ENCODE data around the gene IL11.

The IL11 gene

DNA sequence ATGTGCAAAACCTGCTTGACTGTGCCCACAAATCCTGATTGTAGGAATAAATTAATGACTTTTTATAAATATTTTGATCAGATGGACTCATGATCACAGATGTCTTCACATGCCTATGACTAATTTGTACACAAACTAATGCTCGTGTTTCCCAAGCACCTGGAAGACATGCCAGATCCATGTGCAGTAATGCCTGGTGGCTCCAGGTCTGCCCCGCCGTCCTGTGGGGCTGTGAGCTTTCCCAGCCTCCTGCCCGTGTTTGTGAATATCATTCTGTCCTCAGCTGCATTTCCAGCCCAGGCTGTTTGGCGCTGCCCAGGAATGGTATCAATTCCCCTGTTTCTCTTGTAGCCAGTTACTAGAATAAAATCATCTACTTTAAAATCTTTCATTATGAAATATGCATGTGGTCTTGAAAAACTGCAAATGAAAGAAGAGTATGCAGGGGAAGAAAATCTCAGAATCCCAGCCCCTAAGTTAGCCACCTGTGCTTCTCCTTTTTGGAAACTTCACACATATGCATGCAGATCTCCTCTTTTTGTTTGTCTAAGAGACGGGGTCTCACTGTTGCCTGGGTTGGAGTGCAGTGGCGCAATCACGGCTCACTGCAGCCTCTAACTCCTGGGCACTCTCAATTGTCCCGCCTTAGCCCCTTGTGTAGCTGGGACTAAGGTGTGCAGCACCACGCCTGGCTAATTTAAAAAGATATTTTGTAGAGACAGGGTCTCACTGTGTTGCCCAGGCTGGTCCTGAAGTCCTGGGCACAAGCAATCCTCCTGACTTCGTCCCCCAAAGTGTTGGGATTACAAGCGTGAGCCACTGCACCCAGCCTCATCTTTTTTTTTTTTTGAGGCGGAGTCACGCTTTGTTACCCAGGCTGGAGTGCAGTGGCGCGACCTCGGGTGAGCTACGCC lies 21.7 kb upstream of the IL11 start:
- DNase-seq (ENCODE audit: insufficient read length, low spot score) (no peak), FAIRE-seq (no peak)

DNA sequence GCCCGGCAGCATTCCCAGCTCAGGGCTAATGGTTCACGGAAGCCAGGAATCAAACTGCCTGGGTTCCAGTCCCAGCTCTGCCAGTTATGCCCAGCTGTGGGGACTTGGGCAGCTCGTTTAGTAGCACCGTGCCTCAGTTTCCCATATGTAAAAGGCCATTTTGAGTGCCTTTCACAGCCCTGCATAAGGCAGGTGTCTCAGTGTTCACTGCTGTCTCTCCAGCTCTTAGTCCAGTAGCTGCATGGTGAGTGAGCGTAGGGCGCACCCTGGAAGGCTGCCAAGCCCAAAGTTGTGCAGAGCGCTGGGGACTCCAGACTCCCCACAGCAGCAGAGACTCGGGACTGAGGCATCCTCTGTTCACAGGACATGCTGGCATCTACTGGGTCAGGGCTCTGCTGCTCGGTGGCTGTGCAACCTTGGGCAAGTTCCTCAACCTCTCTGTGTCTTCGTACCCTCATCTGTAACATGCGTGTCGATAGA lies 21.0 kb upstream of the IL11 start:
- no peak for DNase-seq (ENCODE audit: insufficient read length, low spot score)
- no peak for FAIRE-seq

GRCh38 chr19:55390461-55390880 lies 20.2 kb upstream of the IL11 start:
- FAIRE-seq (no peak), DNase-seq (ENCODE audit: insufficient read length, low spot score) (no peak)

DNA sequence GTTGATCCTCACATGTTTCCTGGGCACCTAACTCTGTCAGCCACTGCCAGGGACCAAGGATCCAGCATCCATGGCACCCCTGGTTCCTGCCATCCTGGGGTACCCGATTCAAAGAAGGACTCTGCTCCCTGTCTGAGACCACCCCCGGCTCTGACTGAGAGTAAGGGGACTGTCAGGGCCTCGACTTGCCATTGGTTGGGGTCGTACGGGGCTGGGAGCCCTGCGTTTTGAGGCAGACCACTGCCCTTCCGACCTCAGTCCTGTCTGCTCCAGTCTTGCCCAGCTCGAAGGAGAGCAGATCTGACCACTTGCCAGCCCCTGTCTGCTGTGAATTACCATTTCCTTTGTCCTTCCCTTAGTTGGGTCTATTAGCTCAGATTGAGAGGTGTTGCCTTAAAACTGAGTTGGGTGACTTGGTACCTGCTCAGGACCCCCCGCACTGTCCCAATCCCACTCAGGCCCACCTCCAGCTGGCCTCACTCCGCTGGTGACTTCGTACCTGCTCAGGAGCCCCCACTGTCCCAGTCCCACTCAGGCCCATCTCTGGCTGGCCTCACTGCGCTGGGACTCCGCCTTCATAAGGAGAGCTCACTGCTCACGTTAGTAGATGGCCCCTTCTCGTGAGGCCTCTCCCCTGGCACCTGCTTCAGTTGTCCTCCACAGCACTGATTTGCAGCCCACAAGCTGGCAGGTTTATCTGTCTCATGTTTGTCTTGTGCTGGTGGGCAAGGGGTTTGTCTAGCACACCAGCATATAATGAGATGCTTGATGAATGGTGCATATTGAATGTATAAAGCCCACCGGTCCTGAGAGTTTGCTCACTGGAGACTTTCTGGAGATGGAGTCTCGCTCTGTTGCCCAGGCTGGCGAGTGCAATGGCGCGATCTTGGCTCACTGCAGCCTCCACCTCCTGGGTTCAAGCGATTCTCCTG lies 19.4 kb upstream of the IL11 start:
- no peak for FAIRE-seq

DNA sequence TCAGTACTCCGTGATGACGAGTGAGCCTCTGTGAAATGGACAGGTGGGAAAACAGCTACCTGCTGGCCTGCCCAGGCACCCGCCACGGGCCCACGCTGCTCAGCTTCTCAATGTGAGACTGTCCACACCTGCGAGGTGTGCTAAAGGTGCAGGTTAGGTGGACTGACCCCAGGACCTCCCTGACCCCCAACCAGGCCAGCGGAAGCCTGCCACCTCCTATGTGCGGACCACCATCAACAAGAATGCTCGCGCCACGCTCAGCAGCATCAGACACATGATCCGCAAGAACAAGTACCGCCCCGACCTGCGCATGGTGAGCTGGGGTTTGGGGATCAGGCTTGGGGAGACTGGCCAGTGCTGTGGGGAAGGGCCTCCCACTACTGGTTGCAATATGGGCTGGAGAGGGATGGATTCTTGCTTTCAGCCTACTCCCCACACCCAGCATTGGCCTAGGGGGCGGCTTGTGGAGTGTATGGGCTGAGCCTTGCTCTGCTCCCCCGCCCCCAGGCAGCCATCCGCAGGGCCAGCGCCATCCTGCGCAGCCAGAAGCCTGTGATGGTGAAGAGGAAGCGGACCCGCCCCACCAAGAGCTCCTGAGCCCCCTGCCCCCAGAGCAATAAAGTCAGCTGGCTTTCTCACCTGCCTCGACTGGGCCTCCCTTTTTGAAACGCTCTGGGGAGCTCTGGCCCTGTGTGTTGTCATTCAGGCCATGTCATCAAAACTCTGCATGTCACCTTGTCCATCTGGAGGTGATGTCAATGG lies 17.7 kb upstream of the IL11 start:
- no peak for DNase-seq (ENCODE audit: insufficient read length, low spot score)
- FAIRE-seq: no peak

More for the DNA sequence above, 19.4 kb upstream of the IL11 start:
- no peak for DNase-seq (ENCODE audit: insufficient read length, low spot score)

GRCh38 chr19:55386493-55386971 lies 16.3 kb upstream of the IL11 start:
- FAIRE-seq (no peak), DNase-seq (ENCODE audit: insufficient read length, low spot score) (no peak)

GRCh38 chr19:55385724-55386492 lies 15.6 kb upstream of the IL11 start, which contains the start of gene RPL28:
Gene RPL28, plus strand, starts transcription at chr19:55385932. Its CDS starts 426 bp downstream, at chr19:55386358.
- DNase-seq (ENCODE audit: insufficient read length, low spot score) (peak; percentile 94), FAIRE-seq (peak; percentile 96)

- DNase-seq (ENCODE audit: insufficient read length, low spot score) (peak; percentile 93), FAIRE-seq (no peak)
Observed at GRCh38 chr19:55384920-55385723, 14.9 kb upstream of the IL11 start.

GRCh38 chr19:55384131-55384919 lies 14.1 kb upstream of the IL11 start, which contains the start of gene TMEM238:
Gene TMEM238, minus strand, starts transcription at chr19:55384292. Its CDS starts 33 bp downstream, at chr19:55384259.
- DNase-seq (ENCODE audit: insufficient read length, low spot score): no peak
- no peak for FAIRE-seq

GRCh38 chr19:55383279-55384130 lies 13.2 kb upstream of the IL11 start:
- FAIRE-seq (no peak), DNase-seq (ENCODE audit: insufficient read length, low spot score) (peak; percentile 87)

- FAIRE-seq: no peak
- no peak for DNase-seq (ENCODE audit: insufficient read length, low spot score)
Observed at GRCh38 chr19:55382522-55383054, 12.3 kb upstream of the IL11 start.

DNA sequence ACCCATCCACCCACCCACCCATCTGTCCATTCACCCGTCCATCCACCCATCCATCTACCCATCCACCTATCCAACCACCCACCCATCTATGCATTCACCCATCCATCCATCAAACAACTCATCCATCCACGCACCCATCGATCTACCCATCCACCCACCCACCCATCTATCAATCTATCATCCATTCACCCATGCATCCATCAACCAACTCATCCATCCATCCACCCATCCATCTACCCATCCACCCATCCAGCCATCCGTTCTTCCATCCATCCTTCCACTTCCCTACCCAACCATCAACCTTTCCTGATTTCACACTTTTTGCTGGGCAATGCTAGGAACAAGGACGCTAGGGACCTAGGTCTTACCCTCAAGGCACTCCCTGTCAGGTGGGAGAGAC lies 11.8 kb upstream of the IL11 start:
- FAIRE-seq (no peak), DNase-seq (ENCODE audit: insufficient read length, low spot score) (no peak)

GRCh38 chr19:55379174-55379573 lies 8.9 kb upstream of the IL11 start:
- FAIRE-seq: no peak

GRCh38 chr19:55377356-55378131 lies 7.3 kb upstream of the IL11 start:
- DNase-seq (ENCODE audit: insufficient read length, low spot score): no peak
- FAIRE-seq: no peak

More at GRCh38 chr19:55379174-55379573, 8.9 kb upstream of the IL11 start:
- DNase-seq (ENCODE audit: insufficient read length, low spot score): no peak

- DNase-seq (ENCODE audit: insufficient read length, low spot score) (no peak), FAIRE-seq (no peak)
Observed at GRCh38 chr19:55376241-55376933, 6.1 kb upstream of the IL11 start, which contains the start of gene TMEM190. Gene TMEM190, plus strand, starts transcription at chr19:55376826. Its CDS starts 28 bp downstream, at chr19:55376854.
